ENCODE measurements around the gene CALU. TPM values are rescaled to one million over a fixed set of nuclear protein-coding genes. Genes with fewer than 3 reads are reported as not detected.

The CALU gene
- total and polyA plus RNA-seq, 8 donors = 177 to 239 (median 205) TPM

GRCh38 chr7:128774921-128775320 is 35.8 kb downstream of the CALU start:
- intact Hi-C loops (cut with DNase I) = no loop called here
- H3K36me3 ChIP-seq = peaks cover 0 to 43% of the 10 kb centered on the region in 2 donors
- no peaks in the 10 kb centered on the region for H3K27me3 ChIP-seq
- no peak overlapping the region for H3K4me3 ChIP-seq
- H3K9me3 ChIP-seq = peaks cover 0 to 12% of the 10 kb centered on the region in 2 donors
- no peaks in the 10 kb centered on the region for H3K4me1 ChIP-seq
- ATAC-seq = no peak
- no peak for DNase-seq
- no peak overlapping the region for H3K27ac ChIP-seq
- no peak for TF ChIP-seq CTCF (IDR thresholded peaks at IDR 0.05)

- no peak within 1 kb of the TSS for H3K4me3 ChIP-seq
- H3K9me3 ChIP-seq = peaks cover 0 to 12% of the 10 kb centered on the region in 2 donors
- TF ChIP-seq CTCF (IDR thresholded peaks at IDR 0.05) = no peak
- no peaks in the 10 kb centered on the region for H3K4me1 ChIP-seq
- no peak for DNase-seq
- H3K36me3 ChIP-seq = peaks cover 0 to 33% of the 10 kb centered on the region in 2 donors
- H3K27ac ChIP-seq = no peak within 1 kb of the TSS
- no peak for ATAC-seq
- intact Hi-C loops (cut with DNase I) = no loop called here
- no peaks in the 10 kb centered on the region for H3K27me3 ChIP-seq
Observed at GRCh38 chr7:128775744-128776474, 36.8 kb downstream of the CALU start, which contains the start of gene OPN1SW. Gene OPN1SW, minus strand, starts transcription at chr7:128775794. Its CDS starts 13 bp downstream, at chr7:128775781.

GRCh38 chr7:128777156-128778123 is 38.3 kb downstream of the CALU start:
- Histone ChIP-seq H3K36me3 (peaks cover 0 to 18% of the 10 kb centered on the region in 2 donors), H3K27ac (no peak overlapping the region), H3K27me3 (no peaks in the 10 kb centered on the region), H3K4me3 (no peak overlapping the region), H3K9me3 (peaks cover 0 to 12% of the 10 kb centered on the region in 2 donors), H3K4me1 (no peaks in the 10 kb centered on the region)
- DNase-seq (no peak), ATAC-seq (no peak)
- TF ChIP-seq CTCF (IDR thresholded peaks at IDR 0.05) = no peak
- intact Hi-C loops (cut with DNase I) = no loop called here

GRCh38 chr7:128778946-128779345 is 39.8 kb downstream of the CALU start:
- H3K4me3 ChIP-seq = no peak overlapping the region
- no peaks in the 10 kb centered on the region for H3K27me3 ChIP-seq
- H3K4me1 ChIP-seq = no peaks in the 10 kb centered on the region
- no peak for TF ChIP-seq CTCF (IDR thresholded peaks at IDR 0.05)
- peaks cover 0 to 5% of the 10 kb centered on the region in 2 donors for H3K36me3 ChIP-seq
- no peak for DNase-seq
- intact Hi-C loops (cut with DNase I) = no loop called here
- peaks cover 0 to 12% of the 10 kb centered on the region in 2 donors for H3K9me3 ChIP-seq
- no peak overlapping the region for H3K27ac ChIP-seq
- no peak for ATAC-seq

- DNase-seq = no peak
Observed at GRCh38 chr7:128781126-128781525, 42.0 kb downstream of the CALU start.

More at GRCh38 chr7:128781126-128781525, 42.0 kb downstream of the CALU start:
- H3K27ac ChIP-seq = no peak overlapping the region
- no peaks in the 10 kb centered on the region for H3K4me1 ChIP-seq
- no peaks in the 10 kb centered on the region for H3K36me3 ChIP-seq
- peaks cover 0 to 12% of the 10 kb centered on the region in 2 donors for H3K9me3 ChIP-seq
- H3K27me3 ChIP-seq = no peaks in the 10 kb centered on the region
- no peak overlapping the region for H3K4me3 ChIP-seq
- no peak for TF ChIP-seq CTCF (IDR thresholded peaks at IDR 0.05)
- intact Hi-C loops (cut with DNase I) = no loop called here
- no peak for ATAC-seq
